Hepatocyte (in vitro differentiated cells): Measurements from ENCODE around the gene KSR2.

Experiments
- CTCF ChIP-seq: fragments of 200-600 bp; sonication (generic); IDR thresholded peaks from 2 replicates; pipeline ENCODE4 v1.5.1; 2016; ENCODE audit warnings: antibody characterized with exemption, mild to moderate bottlenecking; ENCODE audit not compliant: poor library complexity
- EZH2 ChIP-seq: fragments of 200-600 bp; sonication (generic); IDR thresholded peaks from 2 replicates; pipeline ENCODE4 v1.6.1; 2016; ENCODE audit warnings: antibody characterized with exemption, mild to moderate bottlenecking, borderline replicate concordance
- EZH2phosphoT487 ChIP-seq: fragments of 200-600 bp; sonication (generic); IDR thresholded peaks from one replicate; pipeline ENCODE4 v1.6.1; 2018; ENCODE audit warnings: antibody characterized with exemption, mild to moderate bottlenecking, low read depth, moderate library complexity; ENCODE audit not compliant: unreplicated experiment, severe bottlenecking

GRCh38 chr12:117844114-117844830, 124.5 kb downstream of the KSR2 start:
- no peak for TF ChIP-seq CTCF
- TF ChIP-seq EZH2: no peak
- TF ChIP-seq EZH2phosphoT487: no peak
